Ovary (tissue), 9 donors: ENCODE data around the gene NCAM1. TPM values are rescaled to one million over a fixed set of nuclear protein-coding genes. Genes with fewer than 3 reads are reported as not detected.

ENCODE experiments used
- DNase-seq, 5 donors: peaks; one replicate each; pipeline ENCODE4 v3.0.0-alpha.2; 2019 to 2020
- H3K27ac ChIP-seq, 2 donors: fragments of 200-600 bp; one replicate each; pipeline versions ENCODE4 v1.5.1 to v1.8.0; 2019 to 2022
- H3K27me3 ChIP-seq: fragments of 200-600 bp; one replicate; pipeline ENCODE4 v1.8.0; 2022
- H3K36me3 ChIP-seq: fragments of 200-600 bp; sonication (generic); one replicate; pipeline ENCODE4 v1.5.1; 2019
- H3K4me1 ChIP-seq: one replicate; pipeline ENCODE4 v1.8.1; 2013; ENCODE audit warnings: mild to moderate bottlenecking, moderate library complexity; ENCODE audit not compliant: insufficient read depth
- H3K4me3 ChIP-seq: fragments of 200-600 bp; sonication (generic); one replicate; pipeline ENCODE4 v1.5.1; 2017
- H3K9me3 ChIP-seq, 2 donors: fragments of 200-600 bp in 1 of 2; sonication (generic) in 1 of 2; one replicate each; pipeline versions ENCODE4 v1.5.1 to v1.8.1; 2013 to 2019; ENCODE audit warnings: mild to moderate bottlenecking in 1 of 2, moderate library complexity in 1 of 2
- EP300 ChIP-seq: sonication (generic); formaldehyde crosslinking; IDR thresholded peaks from one replicate; pipeline ENCODE4 v1.6.1; 2017; ENCODE audit warnings: antibody characterized with exemption
- POLR2A ChIP-seq: fragments of 450-650 bp; IDR thresholded peaks from one replicate; pipeline ENCODE4 v1.6.1; 2017; ENCODE audit warnings: antibody characterized with exemption, mild to moderate bottlenecking, moderate library complexity
- WGBS, 3 donors: extraction: QIAGEN DNeasy Blood & Tissue Kit in 1 of 3; methylation state at CpG; one replicate each; pipeline versions ENCODE4 v1.1.5 to v1.1.7; 2013 to 2017; 5-methylcytosine and 5-hydroxymethylcytosine counted together
- intact Hi-C, 4 donors: fragments of 100-400 bp; cut with DNase I; formaldehyde crosslinking; loops; one replicate each; pipeline versions ENCODE4 v1.11.0 to v1.15.1; 2022 to 2023
- polyA plus RNA-seq, 2 donors: library from polyadenylated mRNA; stranded (reverse); fragments of 200-250 nt in 1 of 2; fragments of 350-450 nt in 1 of 2; fragmentation: Illumina TruSeq in 1 of 2; extraction: RNeasy Lipid Tissue Mini Kit (QIAGEN cat#74804) in 1 of 2; gene quantifications; one replicate each; pipeline ENCODE4 v1.2.3, GENCODE V29; 2013 to 2014
- total RNA-seq, 7 donors: library from RNA; depleted of rRNA in 2 of 7; stranded (reverse); fragments of >200 nt in 2 of 7; fragmentation: NEBNext Ultra II Directional in 3 of 7; extraction: Animal tissue kit (Norgen Biotek cat#: 25700) in 3 of 7; gene quantifications; one replicate each; pipeline versions ENCODE4 v1.1.0 to v1.2.4, GENCODE V29; 2016 to 2023
- TF ChIP-seq, protein P1 (sequence below), 3 donors: fragments of 450-650 bp in 2 of 3; fragments of 200-600 bp in 1 of 3; IDR thresholded peaks; one replicate each; pipeline versions ENCODE4 v1.5.1 to v1.8.0; 2016 to 2022; ENCODE audit warnings: antibody characterized with exemption in 3 of 3, mild to moderate bottlenecking in 1 of 3
- donor health status: DM: no; HTN: no; CAD: no; lungs with moderate emphysema.
- donor health status: DM: no; HTN: no; CAD: no.
- donor health status: Bipolar disorder and iron deficiency.
- donor health status: DM: yes; HTN: yes; CAD: no.
- donor health status: DM: no; HTN: no; CAD: no.
- donor health status: DM: yes; HTN: yes; CAD: no.

The NCAM1 gene
- total and polyA plus RNA-seq, 9 donors = 23.0 to 194 (median 106) TPM

DNA sequence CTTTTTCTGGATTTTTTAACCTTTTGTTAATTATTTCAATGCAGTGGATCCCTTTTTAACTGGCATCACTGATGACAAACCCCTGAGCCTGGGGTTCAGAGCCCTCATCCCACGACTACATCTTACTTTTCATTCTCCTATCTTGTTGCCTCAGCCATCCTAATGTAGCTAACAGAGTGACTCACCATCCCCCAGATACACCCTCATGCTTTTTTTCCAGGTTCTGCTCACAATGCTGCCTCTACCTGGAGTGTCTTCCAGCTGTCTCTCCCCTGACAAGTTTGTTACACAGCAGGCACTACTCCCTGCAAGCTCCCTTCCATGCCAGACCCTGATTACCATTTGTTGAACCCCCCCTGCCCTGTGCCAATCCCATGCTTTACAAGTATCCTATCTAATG, 135.4 kb downstream of the NCAM1 start:
- no peaks in the 10 kb centered on the region for H3K27me3 ChIP-seq
- no peaks in the 10 kb centered on the region for H3K4me1 ChIP-seq
- no peaks in the 10 kb centered on the region for H3K9me3 ChIP-seq
- no peak overlapping the region for H3K4me3 ChIP-seq
- intact Hi-C loops = no loop called here
- DNase-seq = no peak
- WGBS, 3 donors = 41 to 70% (median 60%) methylated on average over 1 of the region's 1 CpG
- H3K27ac ChIP-seq = no peak overlapping the region
- TF ChIP-seq, protein P1, sequence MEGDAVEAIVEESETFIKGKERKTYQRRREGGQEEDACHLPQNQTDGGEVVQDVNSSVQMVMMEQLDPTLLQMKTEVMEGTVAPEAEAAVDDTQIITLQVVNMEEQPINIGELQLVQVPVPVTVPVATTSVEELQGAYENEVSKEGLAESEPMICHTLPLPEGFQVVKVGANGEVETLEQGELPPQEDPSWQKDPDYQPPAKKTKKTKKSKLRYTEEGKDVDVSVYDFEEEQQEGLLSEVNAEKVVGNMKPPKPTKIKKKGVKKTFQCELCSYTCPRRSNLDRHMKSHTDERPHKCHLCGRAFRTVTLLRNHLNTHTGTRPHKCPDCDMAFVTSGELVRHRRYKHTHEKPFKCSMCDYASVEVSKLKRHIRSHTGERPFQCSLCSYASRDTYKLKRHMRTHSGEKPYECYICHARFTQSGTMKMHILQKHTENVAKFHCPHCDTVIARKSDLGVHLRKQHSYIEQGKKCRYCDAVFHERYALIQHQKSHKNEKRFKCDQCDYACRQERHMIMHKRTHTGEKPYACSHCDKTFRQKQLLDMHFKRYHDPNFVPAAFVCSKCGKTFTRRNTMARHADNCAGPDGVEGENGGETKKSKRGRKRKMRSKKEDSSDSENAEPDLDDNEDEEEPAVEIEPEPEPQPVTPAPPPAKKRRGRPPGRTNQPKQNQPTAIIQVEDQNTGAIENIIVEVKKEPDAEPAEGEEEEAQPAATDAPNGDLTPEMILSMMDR (IDR thresholded peaks at IDR 0.05) = no peak
- no peak for TF ChIP-seq POLR2A
- H3K36me3 ChIP-seq = no peaks in the 10 kb centered on the region

DNA sequence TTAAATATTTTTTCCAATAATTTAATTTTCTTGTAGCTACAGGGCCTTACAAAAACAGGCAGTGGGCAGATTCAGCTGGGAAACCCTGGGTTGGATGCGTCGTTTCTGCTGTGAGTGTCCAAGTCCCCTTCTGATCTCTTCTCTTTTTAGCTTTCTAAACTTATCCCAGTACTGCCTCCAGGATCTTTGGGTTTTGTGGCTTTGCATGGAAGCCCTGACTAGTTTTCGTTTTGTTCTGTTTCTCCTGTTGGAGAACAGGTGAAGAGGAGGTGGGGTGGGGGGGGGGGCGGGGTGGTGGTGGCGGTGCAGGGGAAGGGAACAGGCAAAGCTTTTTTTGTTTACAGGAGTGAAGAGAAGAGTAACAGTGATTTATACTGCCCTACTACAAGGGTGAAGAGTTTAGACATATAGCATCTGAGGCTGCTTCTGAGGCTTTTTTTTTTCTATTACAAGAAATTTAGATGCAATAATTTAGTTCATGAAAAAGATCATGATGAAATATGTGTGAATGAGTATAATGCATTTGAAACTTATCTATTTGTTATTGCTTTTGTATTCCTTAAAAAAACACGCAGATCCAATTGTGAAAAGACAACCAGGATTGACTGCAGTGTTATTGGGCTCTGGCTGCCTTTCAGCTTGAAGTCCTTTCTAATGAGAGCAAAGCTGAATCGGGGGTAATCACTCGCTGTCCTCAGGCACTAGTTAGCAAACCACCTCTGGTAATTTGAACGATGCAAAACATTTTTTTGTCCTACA, 142.9 kb downstream of the NCAM1 start:
- H3K36me3 ChIP-seq = no peaks in the 10 kb centered on the region
- no peaks in the 10 kb centered on the region for H3K27me3 ChIP-seq
- no peak overlapping the region for H3K4me3 ChIP-seq
- 54 to 66% (median 65%) methylated on average over 9 of the region's 9 CpGs for WGBS, 3 donors
- H3K9me3 ChIP-seq = no peaks in the 10 kb centered on the region
- no peak overlapping the region for H3K27ac ChIP-seq
- TF ChIP-seq, protein P1 (IDR thresholded peaks at IDR 0.05) = no peak
- TF ChIP-seq POLR2A (no peak), EP300 (no peak)
- no peak for DNase-seq
- intact Hi-C loops = no loop called here
- H3K4me1 ChIP-seq = peaks cover 2% of the 10 kb centered on the region

DNA sequence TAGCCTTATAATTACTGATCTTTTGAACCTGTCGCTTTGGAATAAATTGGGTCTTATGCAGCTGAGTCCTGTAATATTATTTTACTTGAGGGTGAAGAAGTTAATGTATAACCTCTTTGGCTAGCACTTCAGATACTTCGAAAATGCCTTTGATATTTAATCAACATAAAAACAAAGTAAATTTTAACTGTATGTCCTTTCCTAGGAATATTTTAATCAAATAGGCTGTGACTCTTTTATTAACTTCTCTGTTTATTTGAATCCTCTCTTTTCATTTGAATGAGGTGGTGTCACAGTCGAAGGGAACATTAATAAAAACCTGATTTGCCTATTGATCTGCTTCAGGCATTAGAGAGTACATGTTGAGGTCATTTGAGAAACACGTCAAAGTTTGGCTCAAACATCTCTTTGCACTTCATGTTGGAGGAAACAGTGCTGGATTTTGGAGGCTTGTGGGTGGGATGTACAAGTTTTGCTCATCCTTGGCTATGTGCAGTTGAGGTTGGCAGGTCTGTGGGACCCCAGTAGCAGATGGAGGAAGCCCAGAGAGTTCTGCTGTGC, 143.6 kb downstream of the NCAM1 start:
- no peaks in the 10 kb centered on the region for H3K27me3 ChIP-seq
- H3K36me3 ChIP-seq = no peaks in the 10 kb centered on the region
- WGBS, 3 donors = 63 to 73% (median 64%) methylated on average over 4 of the region's 4 CpGs
- no peak overlapping the region for H3K4me3 ChIP-seq
- H3K9me3 ChIP-seq = no peaks in the 10 kb centered on the region
- intact Hi-C loops = no loop called here
- TF ChIP-seq EP300 (no peak), POLR2A (no peak)
- no peak for DNase-seq
- peaks cover 3% of the 10 kb centered on the region for H3K4me1 ChIP-seq
- no peak overlapping the region for H3K27ac ChIP-seq

DNA sequence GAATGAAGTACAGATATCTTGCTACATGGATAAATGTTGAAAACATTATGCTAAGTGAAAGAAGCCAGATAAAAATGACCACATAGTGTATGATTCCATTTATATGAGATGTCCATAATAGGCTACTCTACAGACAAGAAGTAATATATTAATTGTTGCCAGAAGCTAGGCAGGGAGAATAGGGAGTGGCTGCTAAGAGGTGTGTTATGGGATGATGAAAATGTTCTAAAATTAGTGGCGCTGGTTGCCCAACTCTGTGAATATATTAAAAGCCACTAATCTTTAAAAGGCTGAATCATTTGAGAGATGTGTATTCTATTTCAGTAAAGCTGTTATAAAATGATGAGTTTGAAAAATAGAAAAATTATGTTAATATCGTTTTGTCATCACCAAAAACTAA, 144.4 kb downstream of the NCAM1 start:
- Histone ChIP-seq H3K4me1 (peaks cover 5% of the 10 kb centered on the region), H3K9me3 (no peaks in the 10 kb centered on the region), H3K36me3 (no peaks in the 10 kb centered on the region), H3K4me3 (no peak overlapping the region), H3K27ac (no peak overlapping the region), H3K27me3 (no peaks in the 10 kb centered on the region)
- intact Hi-C loops = no loop called here
- no peak for DNase-seq
- TF ChIP-seq POLR2A = no peak
- no peak for TF ChIP-seq EP300
- TF ChIP-seq, protein P1 (IDR thresholded peaks at IDR 0.05) = no peak
- 85 to 93% (median 90%) methylated on average over 2 of the region's 2 CpGs for WGBS, 3 donors

DNA sequence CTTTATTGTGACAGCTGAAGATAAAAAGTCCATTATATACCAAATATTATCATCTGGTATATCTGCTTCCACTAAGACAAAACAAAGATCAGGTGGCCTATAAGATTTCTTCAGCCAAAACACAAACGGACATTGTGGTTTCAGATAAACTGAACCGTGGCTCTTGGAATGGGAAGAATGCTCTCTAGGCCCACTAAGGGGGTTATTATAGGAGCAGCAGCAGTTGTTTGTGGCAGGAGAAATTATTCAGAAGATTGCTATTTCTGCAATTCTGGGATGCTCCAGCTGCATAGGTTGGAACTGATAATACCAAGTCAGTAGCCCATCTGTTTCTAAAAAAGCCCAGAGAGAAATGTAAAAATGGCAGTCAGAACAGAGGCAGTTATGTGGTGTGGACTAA, 145.3 kb downstream of the NCAM1 start:
- Histone ChIP-seq H3K36me3 (no peaks in the 10 kb centered on the region), H3K4me3 (no peak overlapping the region), H3K27me3 (no peaks in the 10 kb centered on the region), H3K4me1 (peaks cover 5% of the 10 kb centered on the region), H3K9me3 (no peaks in the 10 kb centered on the region), H3K27ac (no peak overlapping the region)
- TF ChIP-seq, protein P1 (IDR thresholded peaks at IDR 0.05) = no peak
- TF ChIP-seq EP300 = no peak
- no peak for TF ChIP-seq POLR2A
- no peak for DNase-seq
- intact Hi-C loops = no loop called here
- 5 to 25% (median 5%) methylated on average over 2 of the region's 2 CpGs for WGBS, 3 donors
